Gastroesophageal sphincter (tissue), 4 donors: ENCODE data around the gene LYPD3. TPM values are rescaled to one million over a fixed set of nuclear protein-coding genes. Genes with fewer than 3 reads are reported as not detected.
A peak's percentile ranks its signal among the peaks of the same experiment; 100 is the strongest.

Experiments
- ATAC-seq: fragments of 150-250 bp; one replicate; pipeline ENCODE4 v1.9.1; 2016; ENCODE audit warnings: mild to moderate bottlenecking, moderate library complexity
- H3K27ac ChIP-seq, 4 donors: fragments of 200-600 bp; sonication (generic) in 3 of 4; 1 replicate in 3 of 4; 2 replicates in 1 of 4; pipeline ENCODE4 v1.5.1; 2016 to 2019
- H3K27me3 ChIP-seq: fragments of 200-600 bp; sonication (generic); one replicate; pipeline ENCODE4 v1.5.1; 2019
- H3K36me3 ChIP-seq, 2 donors: fragments of 200-600 bp; sonication (generic); one replicate each; pipeline ENCODE4 v1.5.1; 2019; ENCODE audit warnings: control low read depth in 1 of 2
- H3K4me1 ChIP-seq, 3 donors: fragments of 200-600 bp; sonication (generic); 1 replicate in 2 of 3; 2 replicates in 1 of 3; pipeline ENCODE4 v1.5.1; 2016 to 2019; ENCODE audit warnings: control low read depth in 2 of 3
- H3K4me3 ChIP-seq, 2 donors: fragments of 200-600 bp; sonication (generic); one replicate each; pipeline ENCODE4 v1.5.1; 2019; ENCODE audit warnings: mild to moderate bottlenecking in 1 of 2, moderate library complexity in 1 of 2
- H3K9me3 ChIP-seq, 3 donors: fragments of 200-600 bp; sonication (generic); one replicate each; pipeline ENCODE4 v1.5.1; 2017 to 2019; ENCODE audit warnings: control low read depth in 2 of 3
- CTCF ChIP-seq, 4 experiments: fragments of 200-600 bp in 2 of 4; fragments of 450-650 bp in 2 of 4; sonication (generic) in 1 of 4; IDR thresholded peaks; one replicate each; pipeline ENCODE4 v1.5.1; 2017 to 2019; ENCODE audit warnings: antibody characterized with exemption in 4 of 4, mild to moderate bottlenecking in 2 of 4, moderate library complexity in 2 of 4
- EP300 ChIP-seq: sonication (generic); formaldehyde crosslinking; IDR thresholded peaks from one replicate; pipeline ENCODE4 v1.6.1; 2017; ENCODE audit warnings: antibody characterized with exemption, mild to moderate bottlenecking
- POLR2A ChIP-seq, 2 donors: fragments of 450-650 bp; IDR thresholded peaks; one replicate each; pipeline ENCODE4 v1.6.1; 2017; ENCODE audit warnings: antibody characterized with exemption in 2 of 2, mild to moderate bottlenecking in 2 of 2, moderate library complexity in 1 of 2
- POLR2AphosphoS5 ChIP-seq: sonication (generic); formaldehyde crosslinking; IDR thresholded peaks from one replicate; pipeline ENCODE4 v1.6.1; 2017; ENCODE audit warnings: antibody characterized with exemption
- WGBS, 2 donors: methylation state at CpG; one replicate each; pipeline ENCODE4 v1.1.5; 2018; ENCODE audit warnings: low coverage in 1 of 2; 5-methylcytosine and 5-hydroxymethylcytosine counted together
- total RNA-seq, 4 donors: library from RNA; depleted of rRNA; stranded (reverse); fragments of >200 nt; gene quantifications; one replicate each; pipeline ENCODE4 v1.1.0, GENCODE V29; 2016

Gene LYPD3
- total RNA-seq, 4 donors from 2014 or later = 0.39 to 8.4 (median 2.7) TPM

GRCh38 chr19:43501661-43502418 lies 36.4 kb upstream of the LYPD3 start:
- no peak for ATAC-seq
- H3K9me3 ChIP-seq = no peaks in the 10 kb centered on the region
- H3K36me3 ChIP-seq = peaks cover 0 to 28% of the 10 kb centered on the region in 2 donors
- peaks cover 0 to 38% (median 7%) of the 10 kb centered on the region in 3 donors for H3K4me1 ChIP-seq
- no peaks in the 10 kb centered on the region for H3K27me3 ChIP-seq
- peak overlapping the region in 1 of 2 donors; percentile 6 for H3K4me3 ChIP-seq
- 39 to 60% methylated on average over 10 to 14 of the region's 43 CpGs for WGBS, 2 donors
- H3K27ac ChIP-seq = no peak overlapping the region
- TF ChIP-seq CTCF (IDR thresholded peaks at IDR 0.05) = no peak
- TF ChIP-seq POLR2A (IDR thresholded peaks at IDR 0.05) = no peak
- no peak for TF ChIP-seq EP300
- TF ChIP-seq POLR2AphosphoS5 = no peak

GRCh38 chr19:43499042-43499441 lies 33.6 kb upstream of the LYPD3 start:
- Histone ChIP-seq H3K27ac (no peak overlapping the region), H3K36me3 (peaks cover 0 to 50% of the 10 kb centered on the region in 2 donors), H3K4me3 (no peak overlapping the region), H3K4me1 (peaks cover 0 to 30% (median 3%) of the 10 kb centered on the region in 3 donors), H3K27me3 (no peaks in the 10 kb centered on the region), H3K9me3 (no peaks in the 10 kb centered on the region)
- WGBS, 2 donors = 77 to 86% methylated on average over 3 of the region's 3 CpGs
- no peak for TF ChIP-seq EP300
- no peak for TF ChIP-seq CTCF (IDR thresholded peaks at IDR 0.05)
- no peak for TF ChIP-seq POLR2A (IDR thresholded peaks at IDR 0.05)
- TF ChIP-seq POLR2AphosphoS5 = no peak
- ATAC-seq = no peak

- Histone ChIP-seq H3K27ac (no peak overlapping the region), H3K4me1 (peaks cover 0 to 26% (median 3%) of the 10 kb centered on the region in 3 donors), H3K36me3 (peaks cover 0 to 55% of the 10 kb centered on the region in 2 donors), H3K4me3 (no peak overlapping the region), H3K9me3 (no peaks in the 10 kb centered on the region), H3K27me3 (no peaks in the 10 kb centered on the region)
- WGBS, 2 donors = 62 to 66% methylated on average over 3 to 5 of the region's 5 CpGs
- TF ChIP-seq POLR2A (IDR thresholded peaks at IDR 0.05) = no peak
- TF ChIP-seq POLR2AphosphoS5 = no peak
- TF ChIP-seq EP300 = no peak
- TF ChIP-seq CTCF (IDR thresholded peaks at IDR 0.05) = no peak
- ATAC-seq = no peak
Measured at GRCh38 chr19:43498233-43498842, 32.9 kb upstream of the LYPD3 start.

- peaks cover 0 to 60% of the 10 kb centered on the region in 2 donors for H3K36me3 ChIP-seq
- no peaks in the 10 kb centered on the region for H3K9me3 ChIP-seq
- no peaks in the 10 kb centered on the region for H3K27me3 ChIP-seq
- TF ChIP-seq CTCF (IDR thresholded peaks at IDR 0.05) = no peak
- TF ChIP-seq EP300 = no peak
- TF ChIP-seq POLR2A (IDR thresholded peaks at IDR 0.05) = no peak
- no peak for TF ChIP-seq POLR2AphosphoS5
- no peak for ATAC-seq
- H3K4me1 ChIP-seq = peaks cover 0 to 12% (median 0%) of the 10 kb centered on the region in 3 donors
- H3K4me3 ChIP-seq = no peak overlapping the region
- WGBS, 2 donors = 86 to 93% methylated on average over 2 to 3 of the region's 7 CpGs
- no peak overlapping the region for H3K27ac ChIP-seq
Measured at GRCh38 chr19:43496960-43497359, 31.6 kb upstream of the LYPD3 start.
